ENCODE data around the gene MMP3.

The MMP3 gene

DNA sequence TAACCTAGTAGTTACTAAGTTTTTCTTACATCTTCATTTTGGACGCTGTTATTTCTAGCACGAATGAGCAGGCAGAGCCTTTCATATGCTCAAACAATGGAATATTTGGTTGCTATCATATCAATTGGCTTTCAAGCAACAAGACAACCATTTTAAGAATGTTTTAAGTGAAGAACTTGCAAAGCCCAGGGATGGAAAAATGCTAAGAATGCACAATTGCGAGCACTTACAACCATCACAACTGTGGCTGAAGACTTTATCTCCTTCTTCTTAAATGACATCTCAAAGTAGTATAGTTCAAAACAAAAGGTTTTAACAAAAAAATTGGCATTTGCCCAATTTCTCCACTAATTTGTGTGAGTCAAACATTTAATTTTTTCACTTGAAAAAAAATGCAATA lies 37.1 kb downstream of the MMP3 start:
- Histone ChIP-seq H3K9me3 (ENCODE audit: insufficient read depth, low read depth, low read length) (no peaks in the 10 kb centered on the region), H3K36me3 (ENCODE audit: insufficient read depth, low read depth, low read length) (no peaks in the 10 kb centered on the region), H3K27ac (ENCODE audit: low read length) (no peak overlapping the region), H3K27me3 (ENCODE audit: insufficient read depth, low read length) (no peaks in the 10 kb centered on the region), H3K4me3 (ENCODE audit: low read length) (no peak overlapping the region), H3K4me1 (ENCODE audit: insufficient read depth, low read length) (0 out of 2 replicates have a peak, but pooled peaks cover 4% of the 10 kb centered on the region), H3K9ac (ENCODE audit: low read depth, low read length) (no peak overlapping the region)

DNA sequence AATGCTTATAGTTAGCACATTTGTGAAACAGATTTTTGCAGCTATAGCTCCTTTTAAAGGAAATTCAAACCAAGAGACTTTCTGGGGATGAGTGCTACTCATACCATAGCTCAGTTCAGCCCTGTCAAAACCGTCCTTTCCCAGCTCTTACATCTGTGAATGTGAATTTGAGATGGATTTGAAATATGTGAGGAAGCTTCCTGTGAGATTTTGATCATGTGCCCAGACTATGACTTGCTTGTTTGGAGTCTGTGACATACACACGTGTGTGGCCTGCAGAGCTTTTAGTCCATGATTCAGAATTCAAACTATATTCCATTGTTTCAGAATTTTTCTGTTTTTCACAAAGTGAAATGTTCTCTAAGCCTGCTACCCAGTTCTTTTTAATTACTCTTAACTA lies 41.1 kb downstream of the MMP3 start:
- H3K27ac ChIP-seq (ENCODE audit: low read length), result no peak overlapping the region
- no peaks in the 10 kb centered on the region for H3K27me3 ChIP-seq (ENCODE audit: insufficient read depth, low read length)
- no peaks in the 10 kb centered on the region for H3K36me3 ChIP-seq (ENCODE audit: insufficient read depth, low read depth, low read length)
- H3K4me3 ChIP-seq (ENCODE audit: low read length), result no peak overlapping the region
- H3K9me3 ChIP-seq (ENCODE audit: insufficient read depth, low read depth, low read length), result no peaks in the 10 kb centered on the region
- H3K4me1 ChIP-seq (ENCODE audit: insufficient read depth, low read length), result no peaks in the 10 kb centered on the region
- no peak overlapping the region for H3K9ac ChIP-seq (ENCODE audit: low read depth, low read length)

DNA sequence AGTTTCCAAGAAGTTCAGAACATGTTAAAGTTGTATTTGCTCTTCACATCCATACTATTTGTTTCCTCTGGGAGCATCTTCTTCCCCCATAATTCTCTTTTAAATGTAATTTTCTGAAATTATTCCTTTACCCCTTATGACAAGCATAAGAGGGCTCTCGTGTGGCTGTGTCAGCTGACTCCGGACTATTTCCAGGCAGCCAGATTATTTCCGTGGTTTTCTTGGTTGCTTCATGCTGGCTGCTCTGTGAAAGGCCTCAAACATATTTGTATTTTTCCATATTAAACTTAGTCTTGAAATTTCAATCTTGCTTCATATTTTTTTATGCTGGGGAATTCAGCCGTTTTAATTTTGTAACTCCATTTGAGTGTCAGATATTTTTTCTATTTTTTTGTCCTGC lies 42.6 kb downstream of the MMP3 start:
- H3K4me3 ChIP-seq (ENCODE audit: low read length), result no peak overlapping the region
- H3K4me1 ChIP-seq (ENCODE audit: insufficient read depth, low read length), result no peaks in the 10 kb centered on the region
- H3K9me3 ChIP-seq (ENCODE audit: insufficient read depth, low read depth, low read length), result no peaks in the 10 kb centered on the region
- no peak overlapping the region for H3K9ac ChIP-seq (ENCODE audit: low read depth, low read length)
- no peaks in the 10 kb centered on the region for H3K27me3 ChIP-seq (ENCODE audit: insufficient read depth, low read length)
- no peak overlapping the region for H3K27ac ChIP-seq (ENCODE audit: low read length)
- no peaks in the 10 kb centered on the region for H3K36me3 ChIP-seq (ENCODE audit: insufficient read depth, low read depth, low read length)

DNA sequence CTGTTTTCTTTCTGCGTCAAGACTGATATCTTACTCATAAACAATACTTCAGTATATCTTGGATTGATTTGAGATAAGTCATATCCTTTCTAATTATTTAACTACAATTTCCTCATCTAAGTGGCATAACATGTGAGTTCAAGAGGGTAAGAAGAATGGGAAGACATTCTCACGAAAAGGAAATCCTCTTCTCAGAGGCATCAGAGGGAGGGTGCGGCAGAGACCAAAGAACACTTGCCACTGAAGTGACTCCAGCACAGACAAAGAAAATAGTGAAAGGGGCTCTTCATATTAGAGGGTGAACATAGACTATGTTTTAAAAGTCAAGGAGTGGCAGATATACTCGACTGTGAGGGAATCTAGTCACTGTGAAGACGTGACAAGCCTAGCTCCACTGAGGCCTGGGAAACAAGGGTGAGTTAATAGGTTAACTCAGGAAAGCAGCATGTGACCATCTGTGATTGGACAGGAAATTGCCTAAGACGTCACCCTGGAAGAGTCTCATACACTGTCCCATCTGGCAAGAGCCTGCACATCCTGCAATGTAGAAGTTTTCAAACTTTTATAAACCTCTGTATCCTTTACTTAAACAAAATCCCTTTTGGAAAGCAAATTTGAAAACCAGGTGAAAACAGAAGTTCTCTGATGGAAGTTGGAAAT lies 43.6 kb downstream of the MMP3 start:
- no peaks in the 10 kb centered on the region for H3K9me3 ChIP-seq (ENCODE audit: insufficient read depth, low read depth, low read length)
- no peaks in the 10 kb centered on the region for H3K4me1 ChIP-seq (ENCODE audit: insufficient read depth, low read length)
- H3K4me3 ChIP-seq (ENCODE audit: low read length), result no peak overlapping the region
- H3K27me3 ChIP-seq (ENCODE audit: insufficient read depth, low read length), result no peaks in the 10 kb centered on the region
- no peaks in the 10 kb centered on the region for H3K36me3 ChIP-seq (ENCODE audit: insufficient read depth, low read depth, low read length)
- no peak overlapping the region for H3K9ac ChIP-seq (ENCODE audit: low read depth, low read length)
- no peak overlapping the region for H3K27ac ChIP-seq (ENCODE audit: low read length)

DNA sequence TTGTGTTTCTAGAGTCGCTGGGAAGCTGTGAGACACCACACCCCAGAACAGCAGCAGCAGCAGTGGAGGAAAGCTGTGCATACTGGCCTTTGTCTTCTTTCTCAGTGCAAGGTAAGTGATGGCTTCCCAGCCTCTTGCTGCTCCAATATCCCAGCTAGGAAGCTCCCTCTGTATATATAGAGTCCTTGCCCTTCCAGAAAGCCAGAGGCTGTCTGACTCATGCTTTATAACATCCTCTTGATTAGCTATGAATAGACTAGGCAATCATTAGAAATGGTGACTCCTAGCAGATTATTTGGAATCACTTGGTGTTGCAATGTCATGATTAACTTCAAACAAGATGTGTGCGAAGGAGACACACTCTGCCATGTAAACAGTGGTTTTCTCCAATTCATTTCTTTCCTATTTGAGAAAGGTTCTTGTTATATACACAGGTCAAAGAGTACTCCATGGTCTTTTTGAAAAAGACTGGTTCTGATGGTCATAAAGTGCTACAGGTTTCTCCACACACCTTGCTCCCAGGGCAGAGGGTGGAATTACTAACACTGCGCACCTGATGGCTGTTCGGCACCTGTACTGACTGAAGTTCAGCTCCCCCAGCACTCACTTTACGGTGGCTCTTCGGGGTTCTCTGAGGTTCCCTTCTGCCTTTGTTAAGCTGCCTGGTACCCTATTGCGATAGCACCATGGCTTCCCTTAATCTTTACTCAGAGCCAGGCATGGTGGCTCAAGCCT lies 45.2 kb downstream of the MMP3 start, which contains the start of gene MMP1:
MMP1 (minus strand) TSS at position 149 of the 735 bp plus-strand sequence; CDS start at position 81, 68 bp downstream.
- no peak within 1 kb of the TSS for H3K9ac ChIP-seq (ENCODE audit: low read depth, low read length)
- H3K9me3 ChIP-seq (ENCODE audit: insufficient read depth, low read depth, low read length), result no peaks in the 10 kb centered on the region
- no peak within 1 kb of the TSS for H3K27ac ChIP-seq (ENCODE audit: low read length)
- no peaks in the 10 kb centered on the region for H3K36me3 ChIP-seq (ENCODE audit: insufficient read depth, low read depth, low read length)
- H3K4me1 ChIP-seq (ENCODE audit: insufficient read depth, low read length), result no peaks in the 10 kb centered on the region
- H3K4me3 ChIP-seq (ENCODE audit: low read length), result no peak within 1 kb of the TSS
- H3K27me3 ChIP-seq (ENCODE audit: insufficient read depth, low read length), result no peaks in the 10 kb centered on the region

DNA sequence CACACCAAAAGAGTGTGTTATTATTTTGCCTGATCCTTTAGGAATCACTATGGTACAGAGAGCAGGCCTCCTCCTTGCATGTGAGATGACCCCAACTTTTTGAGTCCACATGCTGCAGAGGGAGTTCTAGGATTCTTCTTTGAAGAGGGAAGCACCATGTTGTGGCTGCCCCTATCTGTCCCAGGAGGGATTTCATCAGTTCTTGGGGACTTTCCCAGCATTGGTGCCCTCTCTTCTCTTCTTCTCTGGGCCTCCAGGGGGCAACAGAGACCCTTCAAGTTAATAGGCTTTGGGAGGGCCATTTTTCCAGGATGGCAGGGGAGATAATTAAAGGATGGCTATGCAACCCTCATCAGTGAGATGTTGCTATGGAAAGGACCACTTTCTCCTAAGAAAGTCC lies 49.0 kb downstream of the MMP3 start:
- no peak overlapping the region for H3K27ac ChIP-seq (ENCODE audit: low read length)

DNA sequence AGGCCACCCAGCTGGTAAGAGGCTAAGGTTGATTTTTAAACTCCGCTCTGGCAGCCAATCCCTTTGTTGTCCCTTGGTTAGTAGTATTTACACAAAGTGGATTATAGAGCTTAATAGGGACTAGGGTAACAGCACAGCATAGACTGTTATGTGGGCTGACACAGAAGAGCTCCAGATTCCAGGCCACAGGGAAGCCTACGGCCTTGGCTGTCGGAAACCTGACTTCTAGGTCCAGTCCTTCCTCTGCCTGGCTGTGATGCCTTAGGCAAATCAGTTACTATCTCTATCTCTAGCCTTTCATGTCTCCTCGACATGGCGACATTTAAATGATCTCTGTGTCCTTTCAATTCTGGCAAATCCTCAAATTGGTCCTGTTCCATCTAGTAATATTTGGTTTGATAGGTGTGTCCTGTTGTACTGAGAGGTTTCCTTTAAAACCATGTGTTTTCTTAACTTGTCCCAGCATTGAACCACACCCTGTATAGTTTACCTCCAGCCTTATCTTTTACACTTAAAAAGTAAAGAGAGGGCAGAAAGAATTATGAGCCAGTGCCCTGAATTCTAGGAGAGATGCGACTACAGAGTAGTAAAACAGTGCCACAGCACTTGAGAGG lies 49.6 kb downstream of the MMP3 start:
- Histone ChIP-seq H3K9me3 (ENCODE audit: insufficient read depth, low read depth, low read length) (no peaks in the 10 kb centered on the region), H3K36me3 (ENCODE audit: insufficient read depth, low read depth, low read length) (no peaks in the 10 kb centered on the region), H3K27me3 (ENCODE audit: insufficient read depth, low read length) (no peaks in the 10 kb centered on the region), H3K9ac (ENCODE audit: low read depth, low read length) (no peak overlapping the region), H3K4me1 (ENCODE audit: insufficient read depth, low read length) (no peaks in the 10 kb centered on the region), H3K27ac (ENCODE audit: low read length) (no peak overlapping the region), H3K4me3 (ENCODE audit: low read length) (no peak overlapping the region)

More for the DNA sequence above, 49.0 kb downstream of the MMP3 start:
- no peak overlapping the region for H3K9ac ChIP-seq (ENCODE audit: low read depth, low read length)
- H3K4me1 ChIP-seq (ENCODE audit: insufficient read depth, low read length), result no peaks in the 10 kb centered on the region
- no peak overlapping the region for H3K4me3 ChIP-seq (ENCODE audit: low read length)
- H3K27me3 ChIP-seq (ENCODE audit: insufficient read depth, low read length), result no peaks in the 10 kb centered on the region
- H3K9me3 ChIP-seq (ENCODE audit: insufficient read depth, low read depth, low read length), result no peaks in the 10 kb centered on the region
- no peaks in the 10 kb centered on the region for H3K36me3 ChIP-seq (ENCODE audit: insufficient read depth, low read depth, low read length)

DNA sequence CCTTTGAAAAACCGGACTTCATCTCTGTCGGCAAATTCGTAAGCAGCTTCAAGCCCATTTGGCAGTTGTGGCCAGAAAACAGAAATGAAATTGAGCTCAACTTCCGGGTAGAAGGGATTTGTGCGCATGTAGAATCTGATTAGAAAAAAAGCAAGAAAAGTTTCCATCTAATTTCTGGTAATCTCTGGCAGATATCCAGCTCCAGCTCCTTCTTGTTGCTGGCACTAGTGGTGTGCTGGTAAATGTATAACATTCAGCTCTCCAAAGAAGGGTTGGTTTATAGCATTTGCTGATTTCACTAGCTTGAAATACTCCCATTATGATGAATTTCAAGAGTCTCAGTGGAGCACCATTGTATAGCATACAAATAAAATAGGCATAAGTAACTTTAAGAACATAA lies 50.8 kb downstream of the MMP3 start:
- Histone ChIP-seq H3K9me3 (ENCODE audit: insufficient read depth, low read depth, low read length) (no peaks in the 10 kb centered on the region), H3K4me3 (ENCODE audit: low read length) (no peak overlapping the region), H3K27me3 (ENCODE audit: insufficient read depth, low read length) (no peaks in the 10 kb centered on the region), H3K36me3 (ENCODE audit: insufficient read depth, low read depth, low read length) (no peaks in the 10 kb centered on the region), H3K9ac (ENCODE audit: low read depth, low read length) (no peak overlapping the region), H3K4me1 (ENCODE audit: insufficient read depth, low read length) (no peaks in the 10 kb centered on the region), H3K27ac (ENCODE audit: low read length) (no peak overlapping the region)

DNA sequence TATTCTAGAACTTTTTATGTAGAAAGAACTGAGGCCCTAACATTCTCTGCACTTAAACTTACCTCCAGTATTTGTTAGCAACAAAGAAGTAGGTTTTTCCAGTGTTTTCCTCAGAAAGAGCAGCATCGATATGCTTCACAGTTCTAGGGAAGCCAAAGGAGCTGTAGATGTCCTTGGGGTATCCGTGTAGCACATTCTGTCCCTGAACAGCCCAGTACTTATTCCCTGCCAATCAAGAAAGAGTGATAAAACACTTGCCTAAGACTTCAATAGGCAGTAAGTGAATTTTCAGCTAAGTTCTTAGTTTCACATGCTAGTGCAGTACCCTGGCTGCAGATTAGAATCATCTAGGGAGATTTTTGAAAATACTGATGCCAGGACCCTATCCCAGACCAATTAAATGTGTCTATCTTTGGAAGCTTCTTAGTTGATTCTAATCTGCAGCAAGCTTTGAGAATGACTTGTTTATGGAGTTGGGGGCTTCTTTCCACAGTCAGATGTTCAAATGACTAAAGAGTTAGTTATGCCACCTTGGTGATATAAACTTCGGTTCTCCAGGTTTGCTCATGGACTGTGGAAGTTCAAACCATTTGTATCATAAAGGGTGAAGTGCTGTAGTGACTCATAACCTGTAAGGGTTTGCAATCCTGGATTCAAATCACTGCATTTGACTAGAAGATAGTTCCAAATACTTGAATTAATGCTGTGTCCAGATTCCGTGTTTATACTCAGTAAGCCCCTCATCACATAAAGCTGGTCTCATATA lies 52.0 kb downstream of the MMP3 start:
- no peaks in the 10 kb centered on the region for H3K27me3 ChIP-seq (ENCODE audit: insufficient read depth, low read length)
- H3K36me3 ChIP-seq (ENCODE audit: insufficient read depth, low read depth, low read length), result no peaks in the 10 kb centered on the region
- H3K27ac ChIP-seq (ENCODE audit: low read length), result no peak overlapping the region
- H3K9me3 ChIP-seq (ENCODE audit: insufficient read depth, low read depth, low read length), result no peaks in the 10 kb centered on the region
- no peaks in the 10 kb centered on the region for H3K4me1 ChIP-seq (ENCODE audit: insufficient read depth, low read length)
- no peak overlapping the region for H3K9ac ChIP-seq (ENCODE audit: low read depth, low read length)
- no peak overlapping the region for H3K4me3 ChIP-seq (ENCODE audit: low read length)

DNA sequence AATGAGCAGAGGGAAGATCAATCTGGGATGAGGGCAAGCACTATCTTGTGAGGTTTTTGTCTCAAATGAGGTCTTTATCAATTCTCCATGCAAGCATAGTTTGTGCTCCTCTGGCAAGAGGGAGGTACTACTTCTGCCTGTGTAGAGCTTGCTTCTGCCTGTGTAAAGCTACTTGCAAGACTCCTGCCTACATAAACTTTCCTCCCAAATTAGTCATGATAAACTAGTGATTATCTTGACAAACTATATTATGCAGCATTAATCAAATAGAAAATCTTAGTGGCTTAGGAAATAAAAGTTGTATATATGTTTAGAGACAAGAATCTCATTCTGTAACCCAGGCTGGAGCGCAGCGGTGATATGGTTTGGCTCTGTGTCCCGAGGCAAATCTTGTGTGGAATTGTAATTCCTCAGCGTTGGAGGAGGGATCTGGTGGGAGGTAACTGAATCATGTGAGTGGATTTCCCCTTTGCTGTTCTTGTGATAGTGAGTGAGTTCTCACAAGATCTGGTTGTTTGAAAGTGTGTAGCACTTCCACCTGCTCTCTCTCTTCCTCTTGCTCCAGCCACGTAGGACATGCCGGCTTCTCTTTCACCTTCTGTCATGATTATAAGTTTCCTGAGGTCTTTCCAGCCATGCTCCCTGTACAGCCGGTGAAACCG lies 54.9 kb downstream of the MMP3 start:
- H3K4me1 ChIP-seq (ENCODE audit: insufficient read depth, low read length), result no peaks in the 10 kb centered on the region
- H3K36me3 ChIP-seq (ENCODE audit: insufficient read depth, low read depth, low read length), result no peaks in the 10 kb centered on the region

More for the DNA sequence above, 54.9 kb downstream of the MMP3 start:
- Histone ChIP-seq H3K9me3 (ENCODE audit: insufficient read depth, low read depth, low read length) (no peaks in the 10 kb centered on the region), H3K27ac (ENCODE audit: low read length) (no peak overlapping the region), H3K27me3 (ENCODE audit: insufficient read depth, low read length) (no peaks in the 10 kb centered on the region), H3K4me3 (ENCODE audit: low read length) (no peak overlapping the region), H3K9ac (ENCODE audit: low read depth, low read length) (no peak overlapping the region)

Measured in iPS-20b (cell line).